ENCODE measurements around the gene ITIH6. TPM values are rescaled to one million over a fixed set of nuclear protein-coding genes. Genes with fewer than 3 reads are reported as not detected.

Gene ITIH6
- total and polyA plus RNA-seq, 2 donors from 2014 or later: not detected

DNA sequence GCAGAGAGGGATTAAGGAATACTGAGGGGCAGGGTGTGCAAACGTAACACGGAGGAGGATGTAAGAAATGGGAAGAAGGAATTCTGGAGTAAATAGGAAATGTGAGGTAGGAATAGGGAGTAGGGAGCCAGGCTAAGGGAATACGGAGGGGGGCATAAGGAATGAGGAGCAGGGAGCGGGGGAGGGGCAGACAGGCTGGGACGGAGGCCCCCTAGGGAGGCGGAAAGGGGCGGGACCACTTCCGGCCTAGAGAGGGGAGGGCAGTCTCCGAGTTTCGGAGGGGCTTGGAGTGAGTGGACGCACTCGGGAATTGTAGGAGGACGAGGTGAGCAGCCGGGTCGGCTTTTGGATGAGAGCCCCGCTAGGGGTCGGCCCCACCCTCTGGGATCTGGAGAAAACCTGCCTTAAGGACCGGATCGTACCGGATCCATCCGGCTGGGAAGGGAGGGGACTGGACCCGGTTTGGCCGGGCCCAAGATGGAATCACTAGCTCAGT lies 10.1 kb upstream of the ITIH6 start:
- Histone ChIP-seq H3K4me3 (ENCODE audit: low read length in 3 of 3) (peak overlapping the region; percentile 81 to 98 (median 87)), H3K9me3 (ENCODE audit: control insufficient read depth in 2 of 3, insufficient read depth in 1 of 3, low read length in 3 of 3) (no peaks in the 10 kb centered on the region), H3K27me3 (ENCODE audit: control insufficient read depth, insufficient read depth, low read length) (no peaks in the 10 kb centered on the region), H3K9ac (ENCODE audit: low read length in 3 of 3) (peak overlapping the region; percentile 79 to 97 (median 85)), H3K36me3 (ENCODE audit: control insufficient read depth in 2 of 3, insufficient read depth in 3 of 3, low read length in 3 of 3) (peaks cover 13 to 22% (median 19%) of the 10 kb centered on the region in 3 donors), H3K27ac (ENCODE audit: low read depth in 2 of 2, low read length in 2 of 2) (peak overlapping the region; percentile 93 to 94), H3K4me1 (ENCODE audit: control insufficient read depth in 2 of 3, insufficient read depth in 2 of 3, low read depth in 1 of 3, low read length in 3 of 3) (peaks cover 0 to 10% (median 0%) of the 10 kb centered on the region in 3 donors)
- peak; percentile 89 to 93 (median 90) for DNase-seq
- intact Hi-C loops (cut with DNase I): no loop called here
- TF ChIP-seq, protein P1, sequence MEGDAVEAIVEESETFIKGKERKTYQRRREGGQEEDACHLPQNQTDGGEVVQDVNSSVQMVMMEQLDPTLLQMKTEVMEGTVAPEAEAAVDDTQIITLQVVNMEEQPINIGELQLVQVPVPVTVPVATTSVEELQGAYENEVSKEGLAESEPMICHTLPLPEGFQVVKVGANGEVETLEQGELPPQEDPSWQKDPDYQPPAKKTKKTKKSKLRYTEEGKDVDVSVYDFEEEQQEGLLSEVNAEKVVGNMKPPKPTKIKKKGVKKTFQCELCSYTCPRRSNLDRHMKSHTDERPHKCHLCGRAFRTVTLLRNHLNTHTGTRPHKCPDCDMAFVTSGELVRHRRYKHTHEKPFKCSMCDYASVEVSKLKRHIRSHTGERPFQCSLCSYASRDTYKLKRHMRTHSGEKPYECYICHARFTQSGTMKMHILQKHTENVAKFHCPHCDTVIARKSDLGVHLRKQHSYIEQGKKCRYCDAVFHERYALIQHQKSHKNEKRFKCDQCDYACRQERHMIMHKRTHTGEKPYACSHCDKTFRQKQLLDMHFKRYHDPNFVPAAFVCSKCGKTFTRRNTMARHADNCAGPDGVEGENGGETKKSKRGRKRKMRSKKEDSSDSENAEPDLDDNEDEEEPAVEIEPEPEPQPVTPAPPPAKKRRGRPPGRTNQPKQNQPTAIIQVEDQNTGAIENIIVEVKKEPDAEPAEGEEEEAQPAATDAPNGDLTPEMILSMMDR (IDR thresholded peaks at IDR 0.05; ENCODE audit: borderline replicate concordance, extremely low read depth, insufficient read depth): no peak
- FAIRE-seq: no peak

DNA sequence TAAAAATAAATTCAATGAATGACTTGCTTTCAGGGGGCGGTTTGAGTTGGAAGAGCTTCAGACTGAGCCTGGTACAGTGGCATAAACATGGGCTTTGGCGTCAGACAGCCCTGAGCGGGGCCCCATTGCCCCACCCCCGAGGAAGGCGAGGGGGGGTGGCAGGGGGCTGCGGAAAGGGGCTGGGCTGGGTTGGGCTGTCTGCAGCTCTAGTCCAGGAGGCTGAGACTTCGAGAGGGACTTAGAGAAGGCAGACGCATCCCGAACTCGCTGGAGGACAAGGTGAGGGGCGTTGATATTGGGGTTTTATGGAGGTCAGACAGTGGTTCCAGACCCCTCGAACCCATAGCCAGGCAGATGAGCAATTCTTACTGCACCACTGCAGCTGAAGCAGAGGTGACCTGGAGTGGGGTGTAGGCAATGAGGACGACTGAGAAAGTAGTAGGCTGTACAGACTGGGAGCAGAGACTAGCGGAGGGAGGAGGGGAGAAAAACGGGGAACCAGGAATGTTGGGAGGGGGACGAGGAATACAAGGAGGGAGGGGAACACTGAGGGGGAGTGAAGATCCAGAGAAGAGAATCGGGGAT lies 9.6 kb upstream of the ITIH6 start, which contains the start of gene MAGED2:
Gene MAGED2, plus strand, starts transcription at position 222 of the 585 bp plus-strand sequence. CDS start 1,587 bp downstream, outside the sequence.
- Histone ChIP-seq H3K27ac (ENCODE audit: low read depth in 2 of 2, low read length in 2 of 2) (peak within 1 kb of the TSS; percentile 93 to 94), H3K36me3 (ENCODE audit: control insufficient read depth in 2 of 3, insufficient read depth in 3 of 3, low read length in 3 of 3) (peaks cover 13 to 17% (median 15%) of the 10 kb centered on the region in 3 donors), H3K4me1 (ENCODE audit: control insufficient read depth in 2 of 3, insufficient read depth in 2 of 3, low read depth in 1 of 3, low read length in 3 of 3) (peaks cover 0 to 10% (median 0%) of the 10 kb centered on the region in 3 donors), H3K27me3 (ENCODE audit: control insufficient read depth, insufficient read depth, low read length) (no peaks in the 10 kb centered on the region), H3K4me3 (ENCODE audit: low read length in 3 of 3) (peak within 1 kb of the TSS; percentile 81 to 98 (median 87)), H3K9ac (ENCODE audit: low read length in 3 of 3) (peak within 1 kb of the TSS; percentile 79 to 97 (median 85)), H3K9me3 (ENCODE audit: control insufficient read depth in 2 of 3, insufficient read depth in 1 of 3, low read length in 3 of 3) (no peaks in the 10 kb centered on the region)
- FAIRE-seq (no peak), DNase-seq (peak in 4 of 5 donors; percentile 68 to 84 (median 78))
- TF ChIP-seq, protein P1 (IDR thresholded peaks at IDR 0.05; ENCODE audit: borderline replicate concordance, extremely low read depth, insufficient read depth): no peak
- intact Hi-C loops (cut with DNase I): no loop called here

DNA sequence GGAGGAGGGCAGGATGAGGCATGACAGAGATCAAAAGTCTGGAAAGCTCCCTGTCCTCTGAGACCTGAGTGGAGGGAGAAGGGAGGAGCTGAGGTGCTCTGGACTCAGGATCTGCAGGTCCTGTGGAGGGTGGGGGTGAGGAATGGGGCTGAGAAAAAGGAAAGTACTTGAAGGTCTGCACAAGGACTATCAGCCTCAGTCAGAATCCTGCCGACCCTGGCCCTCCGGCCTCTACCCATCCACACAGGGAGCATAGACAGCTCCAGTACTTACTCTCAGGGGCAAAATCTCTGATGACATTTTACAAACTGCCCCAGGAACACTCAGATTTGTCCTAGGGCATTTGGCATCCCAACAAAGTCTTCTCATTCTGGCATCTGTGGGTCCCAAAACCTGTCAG lies 991 bp upstream of the ITIH6 start:
- FAIRE-seq: no peak
- no peak overlapping the region for H3K27ac ChIP-seq (ENCODE audit: low read depth in 2 of 2, low read length in 2 of 2)
- TF ChIP-seq, protein P1 (IDR thresholded peaks at IDR 0.05; ENCODE audit: borderline replicate concordance, extremely low read depth, insufficient read depth): no peak
- H3K36me3 ChIP-seq (ENCODE audit: control insufficient read depth in 2 of 3, insufficient read depth in 3 of 3, low read length in 3 of 3): no peaks in the 10 kb centered on the region
- H3K9me3 ChIP-seq (ENCODE audit: control insufficient read depth in 2 of 3, insufficient read depth in 1 of 3, low read length in 3 of 3): no peaks in the 10 kb centered on the region
- H3K27me3 ChIP-seq (ENCODE audit: control insufficient read depth, insufficient read depth, low read length): no peaks in the 10 kb centered on the region
- H3K9ac ChIP-seq (ENCODE audit: low read length in 3 of 3): no peak overlapping the region
- no peaks in the 10 kb centered on the region for H3K4me1 ChIP-seq (ENCODE audit: control insufficient read depth in 2 of 3, insufficient read depth in 2 of 3, low read depth in 1 of 3, low read length in 3 of 3)
- no peak overlapping the region for H3K4me3 ChIP-seq (ENCODE audit: low read length in 3 of 3)
- intact Hi-C loops (cut with DNase I): no loop called here
- DNase-seq: no peak

Measured in kidney (tissue), 14 donors.